NCI-H446 (cell line): ENCODE results near the gene ZBTB37.
"Not testable (repeated sequence)": the region's sequence is repeated elsewhere in the genome, so short reads cannot be mapped to it uniquely, and the experiment has no call there.

Experiments
- DNase-seq, 2 experiments: peaks; one replicate each; lab custom pipeline; 2025; lab: John Stamatoyannopoulos, UW

ZBTB37 gene

DNA sequence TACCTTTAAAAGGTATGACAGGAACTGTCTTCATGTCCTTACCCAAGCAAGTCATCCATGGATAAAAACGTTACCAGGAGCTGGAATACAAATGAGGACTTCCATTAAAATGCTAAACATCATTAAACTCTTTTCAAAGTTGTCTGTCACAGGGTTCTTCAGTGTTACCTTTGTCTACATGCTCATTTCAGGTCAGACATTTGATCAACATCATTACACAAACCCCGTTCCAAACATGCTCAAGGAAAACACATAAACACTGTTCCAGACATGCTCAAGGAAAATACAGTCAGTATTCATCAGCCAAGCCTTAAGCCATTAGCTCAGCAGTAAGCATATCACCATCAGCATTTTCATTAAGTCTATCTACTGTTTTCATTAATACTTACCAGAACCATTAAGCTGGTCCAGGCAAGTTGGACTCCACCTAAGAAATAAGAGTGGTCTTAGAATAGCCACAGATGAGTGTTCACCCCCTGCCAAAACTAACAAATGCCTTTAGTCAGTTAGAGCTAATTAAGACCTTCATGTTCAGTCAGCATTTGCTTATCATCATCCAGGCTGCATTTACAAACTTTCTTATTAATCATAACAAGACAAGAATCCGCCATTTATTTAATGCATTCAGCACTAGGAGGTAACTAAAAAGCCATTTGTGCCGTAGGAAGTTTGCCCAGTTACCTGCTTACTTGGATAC, 2.6 kb upstream of the ZBTB37 start:
- DNase-seq = no peak

DNA sequence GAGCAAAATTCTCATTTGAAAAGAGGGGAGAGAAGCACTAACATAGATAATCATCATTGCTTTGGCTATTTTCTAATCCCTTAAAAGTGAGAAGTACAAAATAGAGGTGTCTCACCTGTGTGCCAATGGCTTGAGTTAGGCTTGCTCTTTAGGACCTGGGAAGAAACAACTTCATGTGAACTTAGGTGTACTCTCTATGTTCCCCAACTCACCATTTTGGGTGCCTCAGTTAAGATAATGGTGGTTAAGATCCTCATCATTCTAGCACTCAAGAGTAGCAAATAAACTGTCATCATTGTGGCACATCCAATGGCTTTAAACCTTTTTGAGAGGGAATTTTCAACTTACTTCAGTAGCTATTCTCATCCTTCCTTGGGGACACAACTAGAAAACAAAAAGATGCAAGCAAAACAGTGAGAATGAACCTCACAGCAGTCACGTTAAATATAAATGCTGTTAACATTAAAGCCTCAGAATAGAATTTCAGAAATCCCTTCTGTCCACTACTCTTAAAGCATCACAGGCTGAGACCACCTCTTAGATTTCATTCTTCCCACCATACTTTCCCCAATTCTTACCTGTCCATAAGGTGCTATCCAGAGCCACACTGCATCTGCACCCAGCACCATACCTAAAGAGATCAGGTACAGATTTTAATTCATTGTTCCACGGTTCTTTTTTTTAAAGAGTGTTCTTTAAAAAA, 1.6 kb upstream of the ZBTB37 start:
- no peak for DNase-seq

GRCh38 chr1:173867141-173867752, 933 bp upstream of the ZBTB37 start:
- peak in 1 of 2 experiments; percentile 58 for DNase-seq

- peak; percentile 99 for DNase-seq
Observed at GRCh38 chr1:173867753-173868265, 371 bp upstream of the ZBTB37 start, which contains the start of gene GAS5. GAS5 (minus strand) TSS chr1:173867989.

DNA sequence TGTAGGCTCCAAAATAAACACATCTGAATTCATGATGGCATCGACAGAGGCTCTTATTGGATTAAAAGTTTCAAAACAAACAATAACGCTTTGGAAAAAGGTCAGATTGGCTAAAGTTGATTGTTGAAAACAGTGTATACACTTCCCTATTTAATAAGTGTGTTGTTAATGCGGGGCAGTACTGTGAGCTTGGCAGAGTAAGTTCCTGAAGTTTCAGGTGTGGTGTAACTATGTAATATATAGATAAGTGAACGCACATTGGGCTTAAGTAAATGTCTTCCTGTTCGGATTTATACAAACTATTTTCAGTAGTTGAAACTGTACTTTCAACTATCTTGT, 810 bp downstream of the ZBTB37 start:
- DNase-seq = no peak

- no peak for DNase-seq
Observed at GRCh38 chr1:173870252-173871075, 2.3 kb downstream of the ZBTB37 start.

DNA sequence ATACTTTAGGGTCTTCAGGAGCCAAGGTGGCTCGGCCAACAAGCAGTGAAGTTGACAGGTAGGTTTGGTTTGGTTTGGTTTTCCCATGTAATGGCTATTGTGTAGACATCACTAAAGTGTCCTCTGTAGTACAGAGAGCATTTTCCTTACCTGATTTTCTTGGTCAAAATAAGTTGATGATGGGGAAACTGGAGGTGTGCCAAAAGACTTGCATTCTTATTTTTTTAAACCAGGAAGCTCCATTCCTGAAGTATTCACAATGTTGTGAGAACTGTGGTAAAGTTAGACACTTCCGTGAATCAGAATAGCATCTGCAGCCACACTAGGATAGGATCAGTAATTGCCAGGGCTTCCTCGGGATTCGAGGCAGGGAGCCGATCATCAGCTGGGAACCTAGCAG, 2.9 kb downstream of the ZBTB37 start:
- no peak for DNase-seq

DNA sequence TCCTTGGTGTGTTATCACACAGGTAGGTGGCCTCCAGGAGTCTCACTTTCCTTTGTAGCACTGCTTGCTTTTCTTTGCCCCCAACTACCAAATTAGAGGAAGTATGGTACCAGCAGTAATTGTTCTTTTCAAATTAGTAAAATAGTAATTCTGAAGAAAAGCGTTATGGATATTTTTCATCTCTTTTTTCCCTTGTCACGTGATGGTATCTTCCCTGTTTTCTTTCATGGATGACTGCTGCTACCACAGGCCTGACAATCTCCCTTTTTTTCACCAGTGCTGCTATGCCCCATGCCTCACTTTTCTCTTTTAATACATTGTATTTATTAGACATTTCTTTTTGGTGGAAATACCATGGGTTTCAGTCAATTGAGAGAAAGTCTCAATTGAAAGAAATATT, 3.3 kb downstream of the ZBTB37 start:
- no peak for DNase-seq

GRCh38 chr1:173876732-173877131, 8.6 kb downstream of the ZBTB37 start:
- no peak for DNase-seq

DNA sequence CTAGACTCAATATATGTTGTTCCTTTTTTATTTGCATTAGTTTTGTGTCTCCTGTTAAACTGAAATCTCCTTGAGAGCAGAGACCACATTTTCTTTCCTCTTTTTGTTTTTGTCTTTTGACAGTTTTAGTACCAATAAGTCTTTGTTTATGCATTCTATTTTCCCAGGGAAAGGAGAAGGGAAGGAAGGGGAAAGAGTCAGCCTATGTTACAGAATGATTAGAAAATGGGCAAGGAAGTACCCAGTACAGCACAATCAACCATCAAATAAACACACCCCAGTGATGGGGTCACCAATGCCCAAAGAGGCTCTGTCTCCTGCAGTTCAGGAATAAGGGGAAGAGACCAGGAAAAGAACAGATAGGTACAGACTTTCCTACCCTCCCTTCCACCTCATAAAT, 10.1 kb downstream of the ZBTB37 start:
- no peak for DNase-seq

DNA sequence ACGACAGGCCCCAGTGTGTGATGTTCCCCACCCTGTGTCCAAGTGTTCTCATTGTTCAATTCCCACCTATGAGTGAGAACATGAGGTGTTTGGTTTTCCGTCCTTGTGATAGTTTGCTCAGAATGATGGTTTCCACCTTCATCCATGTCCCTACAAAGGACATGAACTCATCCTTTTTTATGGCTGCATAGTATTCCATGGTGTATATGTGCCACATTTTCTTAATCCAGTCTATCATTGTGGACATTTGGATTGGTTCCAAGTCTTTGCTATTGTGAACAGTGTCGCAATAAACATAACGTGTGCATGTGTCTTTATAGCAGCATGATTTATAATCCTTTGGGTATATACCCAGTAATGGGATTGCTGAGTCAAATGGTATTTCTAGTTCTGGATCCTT, 12.9 kb downstream of the ZBTB37 start:
- DNase-seq = not testable (repeated sequence)

- DNase-seq = no peak
Observed at GRCh38 chr1:173884701-173885100, 16.5 kb downstream of the ZBTB37 start.

GRCh38 chr1:173886746-173887611, 18.8 kb downstream of the ZBTB37 start:
- DNase-seq = no peak

DNA sequence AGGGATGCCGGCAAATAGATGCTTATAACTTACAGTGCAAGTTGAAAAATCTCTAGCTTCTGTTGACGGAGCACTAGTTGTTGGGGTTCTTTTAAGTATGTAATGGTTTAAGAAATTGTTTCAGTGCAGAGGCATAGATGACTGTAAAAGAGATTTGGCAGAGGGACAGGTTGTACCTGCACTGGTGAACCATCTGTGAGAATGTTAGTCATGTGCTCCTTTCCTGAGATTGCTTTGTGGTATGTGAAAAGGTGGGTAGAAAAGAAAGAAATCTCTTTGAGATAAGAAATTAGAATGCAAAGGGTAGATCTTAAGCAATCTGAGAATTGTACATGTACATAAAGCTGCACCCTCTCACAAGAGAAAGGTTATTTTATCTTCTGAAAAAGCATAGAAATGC, 19.4 kb downstream of the ZBTB37 start:
- no peak for DNase-seq

DNA sequence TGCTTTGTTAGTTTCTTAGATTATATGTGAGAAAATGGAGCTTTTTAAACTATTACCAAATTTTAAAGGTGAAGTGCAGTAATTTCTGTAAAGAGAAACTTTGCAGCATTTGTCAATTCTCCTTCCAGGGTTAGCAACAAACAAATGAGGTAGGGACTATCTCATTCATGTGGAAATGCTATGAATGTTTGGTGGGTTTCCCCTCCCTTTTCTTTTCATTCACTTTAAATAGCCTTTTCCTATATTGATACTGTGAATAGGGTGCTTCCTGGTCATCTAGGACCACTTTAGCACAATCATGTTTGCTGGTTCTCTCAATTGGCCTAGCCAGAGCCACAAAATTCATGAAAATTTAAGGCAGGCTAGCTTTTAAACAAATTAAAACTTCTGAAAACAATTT, 20.6 kb downstream of the ZBTB37 start:
- DNase-seq = no peak

- DNase-seq = no peak
Observed at GRCh38 chr1:173889885-173890284, 21.7 kb downstream of the ZBTB37 start.

DNA sequence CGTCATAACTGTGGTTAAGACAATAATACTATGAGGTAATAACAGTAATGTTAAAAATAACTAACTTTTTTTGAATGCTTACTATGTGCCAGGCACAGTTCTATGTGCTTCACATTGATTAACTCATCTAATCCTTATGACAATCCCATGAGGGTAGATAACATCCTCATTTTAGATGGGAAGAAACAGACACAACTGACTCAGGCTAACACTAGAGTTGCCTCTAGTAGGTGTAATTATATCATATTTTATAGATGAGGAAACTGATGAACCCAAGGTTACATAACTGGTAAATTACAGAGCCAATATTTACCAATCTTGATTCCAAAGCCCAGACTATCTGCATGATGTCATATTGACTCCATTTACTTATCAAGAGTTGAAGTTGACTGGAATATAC, 25.4 kb downstream of the ZBTB37 start:
- DNase-seq = no peak

GRCh38 chr1:173894189-173894588, 26.0 kb downstream of the ZBTB37 start:
- DNase-seq = no peak

DNA sequence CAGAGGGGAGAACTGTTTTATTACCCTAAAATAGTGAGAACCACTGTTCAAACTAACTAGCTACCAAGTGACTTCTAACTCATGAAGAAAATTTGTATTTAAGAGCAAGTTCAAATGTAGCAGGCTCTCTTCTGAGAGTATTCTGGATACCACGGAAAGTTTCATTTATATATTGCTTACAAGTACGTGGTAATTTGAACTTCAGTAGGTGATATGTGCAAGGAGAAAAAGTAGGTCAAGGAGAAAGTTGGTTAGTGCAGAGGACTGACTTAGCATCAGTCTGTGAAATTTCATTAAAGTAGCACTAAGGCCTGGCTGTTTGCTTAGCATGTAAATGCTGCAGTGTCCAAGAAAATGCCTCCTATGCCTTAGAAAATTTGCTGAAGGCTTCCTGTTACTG, 32.2 kb downstream of the ZBTB37 start:
- DNase-seq = no peak

DNA sequence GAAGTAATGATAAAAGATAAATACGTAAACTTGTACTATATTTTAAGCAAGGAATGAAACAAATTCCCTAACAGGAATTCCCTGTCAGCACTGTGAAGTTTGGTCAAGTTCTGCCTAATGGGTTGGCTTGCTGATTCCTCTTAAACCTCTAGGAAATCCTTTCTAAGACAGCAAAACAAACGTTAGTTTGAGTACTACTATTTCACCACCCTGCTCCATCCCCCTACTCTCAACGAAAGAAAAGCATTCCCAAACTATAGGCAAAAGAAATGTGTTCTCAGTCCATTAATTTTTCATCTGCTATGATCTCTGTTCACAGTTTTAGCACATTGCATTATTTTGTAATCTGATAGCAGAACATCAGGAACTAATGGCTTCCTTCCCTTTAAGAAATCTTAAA, 32.8 kb downstream of the ZBTB37 start:
- DNase-seq = no peak

- DNase-seq = no peak
Observed at GRCh38 chr1:173903827-173904531, 35.8 kb downstream of the ZBTB37 start.
